HG02678 (cell line): ENCODE results near the gene ITPR1.

ENCODE experiments used
- ATAC-seq: cut with Tn5 transposase; IDR thresholded peaks from one replicate; pipeline ENCODE4 v1.9.1; 2021; ENCODE audit warnings: mild to moderate bottlenecking, moderate library complexity; ENCODE audit not compliant: unreplicated experiment

ITPR1 gene

DNA sequence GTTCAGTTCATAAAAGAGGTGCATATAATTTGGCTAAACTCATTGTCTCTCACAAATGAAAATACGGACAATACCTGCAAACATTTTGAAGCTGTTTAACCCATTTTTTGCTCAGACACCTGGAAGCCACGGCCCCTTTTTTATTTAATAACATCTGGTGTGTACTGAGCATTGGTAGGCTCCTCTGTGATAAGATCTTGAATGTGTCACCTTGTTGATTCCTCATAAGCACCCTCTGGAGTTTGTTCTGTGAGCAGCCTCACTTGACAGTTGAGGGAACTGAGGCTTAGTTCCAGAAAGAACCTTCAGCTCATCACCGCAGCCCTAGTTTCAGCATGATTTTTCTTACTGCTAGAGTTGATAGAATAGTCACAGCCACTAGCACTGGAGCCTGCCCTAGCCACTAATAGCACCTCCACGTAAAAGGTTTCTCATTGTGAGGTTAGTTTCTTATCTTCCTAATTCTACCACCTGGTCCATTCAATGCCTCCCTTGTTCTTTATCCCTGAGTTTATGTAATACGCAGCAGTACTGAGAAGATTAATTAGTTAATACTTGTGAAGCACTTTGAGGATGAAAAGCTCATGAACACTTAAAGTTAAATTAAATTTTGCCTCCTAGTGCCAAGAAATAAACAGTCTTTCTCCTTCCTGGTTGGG is 71.9 kb downstream of the ITPR1 start:
- ATAC-seq: no peak

DNA sequence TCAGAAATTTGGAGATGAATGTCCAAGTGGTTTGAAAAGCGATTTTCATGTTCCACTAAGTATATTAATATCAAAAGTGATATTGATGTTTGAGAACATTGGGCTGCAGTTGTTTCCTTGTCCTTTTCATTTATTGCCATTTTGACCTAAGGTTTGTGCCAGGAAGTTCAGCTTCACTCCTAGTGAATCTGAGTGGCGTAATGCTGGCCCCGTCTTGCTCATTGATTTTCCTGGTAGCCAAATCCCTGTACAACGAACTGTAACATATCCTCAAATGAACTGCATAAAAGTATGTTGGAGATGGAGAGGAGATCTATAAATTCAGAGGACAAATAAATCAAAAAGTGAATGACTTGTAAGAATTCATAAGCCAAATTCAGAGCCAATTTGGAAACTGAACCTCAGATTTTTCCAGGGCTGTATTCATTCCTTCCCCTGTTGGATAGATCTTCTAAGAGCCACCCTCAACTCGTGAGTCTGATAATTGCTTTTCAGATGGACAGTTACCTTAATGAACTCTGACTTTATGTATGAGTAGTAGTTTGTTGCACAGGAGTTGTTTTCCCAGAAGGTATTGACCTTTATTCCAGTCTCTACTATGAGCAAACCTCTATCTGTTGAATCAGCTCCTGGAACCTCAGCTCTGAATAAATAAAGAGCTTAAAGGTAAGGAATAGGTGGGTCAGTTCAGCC is 72.8 kb downstream of the ITPR1 start:
- ATAC-seq: no peak

DNA sequence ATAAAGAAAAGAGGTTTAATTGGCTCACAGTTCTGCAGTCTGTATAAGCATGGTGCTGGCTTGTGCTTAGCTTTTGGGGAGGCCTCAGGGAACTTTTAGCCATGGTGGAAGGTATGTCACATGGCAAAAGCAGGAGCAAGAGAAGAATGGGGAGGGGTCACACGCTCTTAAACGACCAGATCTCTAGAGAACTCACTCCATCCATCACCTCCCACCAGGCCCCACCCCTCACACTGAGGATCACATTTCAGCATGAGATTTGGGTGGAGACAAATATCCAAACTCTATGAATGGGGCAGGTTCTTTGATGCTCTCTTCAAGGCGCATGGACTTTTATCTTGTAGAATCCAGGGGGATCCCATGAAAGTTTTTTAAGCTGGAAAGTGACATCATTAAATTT is 75.7 kb downstream of the ITPR1 start:
- ATAC-seq: no peak

- no peak for ATAC-seq
Measured at GRCh38 chr3:4570840-4571621, 77.9 kb downstream of the ITPR1 start.

- ATAC-seq: no peak
Measured at GRCh38 chr3:4571690-4572334, 78.7 kb downstream of the ITPR1 start.

DNA sequence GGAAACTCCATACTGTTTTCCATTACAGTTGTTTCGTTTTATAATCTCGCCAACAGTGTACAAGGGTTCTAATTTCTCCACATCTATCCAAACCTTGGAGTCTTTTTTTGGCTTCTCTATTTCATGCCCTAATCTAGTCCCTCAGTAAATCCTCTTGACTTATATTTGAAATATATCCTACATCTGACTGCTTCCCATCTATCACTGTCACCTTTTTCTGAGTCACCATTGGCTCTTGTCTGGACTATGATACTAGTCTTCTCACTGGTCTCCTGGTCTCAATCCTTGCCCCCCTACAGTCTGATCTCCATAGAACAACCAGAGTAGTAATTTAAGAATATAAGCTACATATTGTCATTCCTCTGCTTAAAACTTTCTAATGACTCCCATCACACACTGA is 80.0 kb downstream of the ITPR1 start:
- ATAC-seq: no peak

DNA sequence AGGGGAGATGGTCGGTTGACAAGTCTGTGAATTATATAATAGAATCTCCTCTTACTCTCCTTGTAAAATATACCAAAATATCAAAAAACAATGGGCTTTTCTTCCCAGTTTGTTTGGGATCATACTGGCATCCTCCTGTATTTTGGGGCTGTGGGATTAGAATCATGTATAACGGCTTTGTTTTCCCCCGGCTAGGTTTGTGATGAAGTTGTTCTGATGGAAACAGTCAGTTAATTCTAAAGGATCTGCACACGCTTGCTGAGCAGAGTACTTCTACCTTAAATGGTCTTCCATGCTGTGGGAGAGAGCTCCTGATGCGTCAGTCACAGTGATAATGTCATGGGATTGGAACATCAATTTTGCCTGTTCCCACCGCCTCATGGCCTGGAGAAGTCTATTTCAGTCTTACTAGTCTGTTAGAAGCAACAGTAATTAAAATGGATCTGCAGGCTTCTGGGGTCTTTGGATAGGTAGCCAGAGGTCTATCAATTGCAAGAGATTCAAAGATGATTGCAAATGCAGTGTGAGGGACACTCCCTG is 81.3 kb downstream of the ITPR1 start:
- ATAC-seq: no peak

- ATAC-seq: no peak
Measured at GRCh38 chr3:4575381-4575780, 82.2 kb downstream of the ITPR1 start.

DNA sequence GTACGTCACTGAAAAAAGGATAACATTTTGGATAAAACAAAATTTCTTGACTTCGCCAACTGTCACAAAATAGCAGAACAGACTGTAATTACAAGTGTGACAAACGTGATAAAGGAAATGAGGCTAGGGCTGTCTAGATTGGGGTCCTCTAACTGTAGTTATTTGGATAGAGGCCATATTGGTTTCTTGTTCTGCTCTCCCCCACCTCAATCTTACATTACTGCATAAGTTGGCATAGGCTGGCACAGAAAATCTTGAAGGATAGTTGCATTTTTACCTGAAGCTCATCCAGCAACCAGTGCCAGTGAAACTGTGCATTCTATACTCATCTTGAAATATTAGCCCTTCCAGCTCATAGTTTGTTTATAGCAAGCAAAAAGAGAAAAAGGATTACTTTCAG is 84.6 kb downstream of the ITPR1 start:
- ATAC-seq: no peak

GRCh38 chr3:4580346-4581123 is 87.4 kb downstream of the ITPR1 start:
- ATAC-seq: no peak

DNA sequence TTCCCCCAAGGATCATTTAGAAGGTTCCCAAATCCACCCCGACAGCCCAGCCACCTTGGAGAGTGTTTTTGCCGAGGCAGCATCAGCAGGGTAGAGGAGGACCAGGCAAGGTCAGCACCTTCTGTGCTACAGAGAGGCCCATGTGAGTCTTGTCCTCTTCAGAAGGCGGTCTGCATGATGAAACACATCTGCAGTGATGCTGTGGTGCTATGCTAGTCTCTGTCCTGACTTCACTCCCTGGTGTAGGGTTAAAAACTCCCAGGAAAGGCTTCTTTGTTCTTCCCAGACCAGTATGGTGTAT is 87.9 kb downstream of the ITPR1 start:
- ATAC-seq: no peak

GRCh38 chr3:4581498-4581897 is 88.3 kb downstream of the ITPR1 start:
- no peak for ATAC-seq

DNA sequence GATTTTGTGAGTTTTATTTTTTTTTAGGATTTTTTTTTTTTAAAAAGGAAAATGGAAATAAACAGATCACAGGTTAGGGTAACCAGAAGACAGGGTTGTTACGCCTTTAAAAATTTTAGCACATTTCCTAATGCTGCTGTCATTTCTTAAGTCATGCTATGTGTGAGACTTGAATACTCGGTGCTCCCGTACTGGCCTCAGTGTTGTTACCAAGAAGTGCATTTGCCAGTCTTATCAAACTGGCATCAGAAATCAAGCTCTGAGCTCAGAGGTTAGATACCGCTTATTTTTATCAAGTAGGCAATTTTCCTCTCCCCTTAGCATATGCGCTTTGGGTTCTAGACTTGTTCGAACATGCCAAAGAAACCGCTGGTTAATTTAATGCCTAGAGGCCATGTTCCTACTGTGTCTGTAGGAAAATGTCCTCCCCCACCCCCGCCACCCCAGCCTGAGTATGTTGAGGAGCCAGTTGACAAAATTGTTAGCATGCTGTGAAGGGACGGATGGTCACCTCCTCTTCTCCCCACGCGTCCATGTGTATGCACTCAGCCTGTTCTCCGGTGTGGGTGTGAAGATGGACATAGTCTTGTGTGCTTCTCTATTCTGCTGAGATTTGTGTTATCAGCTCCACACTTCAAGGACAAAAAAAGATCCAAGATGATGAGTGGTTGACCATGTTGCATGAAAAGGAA is 88.9 kb downstream of the ITPR1 start:
- ATAC-seq: no peak

- no peak for ATAC-seq
Measured at GRCh38 chr3:4582624-4583023, 89.5 kb downstream of the ITPR1 start.

DNA sequence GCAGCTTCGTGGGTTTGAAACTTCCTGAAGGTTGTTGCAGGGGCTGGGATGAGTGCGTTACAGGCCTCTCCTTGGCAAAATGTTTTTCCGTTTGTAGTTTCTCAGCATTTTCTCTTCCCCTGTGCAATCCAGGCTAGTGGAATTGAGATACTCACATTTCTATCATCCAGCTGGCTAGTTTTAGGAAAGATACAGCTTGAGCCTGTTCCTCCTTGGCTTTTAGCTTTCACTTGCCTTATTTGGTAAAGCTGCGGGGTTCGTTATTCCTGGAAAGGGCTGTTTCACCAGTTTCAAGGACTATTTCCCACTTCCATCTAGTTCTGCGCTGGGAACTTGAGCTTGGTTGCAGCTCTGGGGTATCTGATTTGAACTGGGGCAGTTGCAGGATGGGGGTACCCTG is 90.3 kb downstream of the ITPR1 start:
- ATAC-seq: no peak

DNA sequence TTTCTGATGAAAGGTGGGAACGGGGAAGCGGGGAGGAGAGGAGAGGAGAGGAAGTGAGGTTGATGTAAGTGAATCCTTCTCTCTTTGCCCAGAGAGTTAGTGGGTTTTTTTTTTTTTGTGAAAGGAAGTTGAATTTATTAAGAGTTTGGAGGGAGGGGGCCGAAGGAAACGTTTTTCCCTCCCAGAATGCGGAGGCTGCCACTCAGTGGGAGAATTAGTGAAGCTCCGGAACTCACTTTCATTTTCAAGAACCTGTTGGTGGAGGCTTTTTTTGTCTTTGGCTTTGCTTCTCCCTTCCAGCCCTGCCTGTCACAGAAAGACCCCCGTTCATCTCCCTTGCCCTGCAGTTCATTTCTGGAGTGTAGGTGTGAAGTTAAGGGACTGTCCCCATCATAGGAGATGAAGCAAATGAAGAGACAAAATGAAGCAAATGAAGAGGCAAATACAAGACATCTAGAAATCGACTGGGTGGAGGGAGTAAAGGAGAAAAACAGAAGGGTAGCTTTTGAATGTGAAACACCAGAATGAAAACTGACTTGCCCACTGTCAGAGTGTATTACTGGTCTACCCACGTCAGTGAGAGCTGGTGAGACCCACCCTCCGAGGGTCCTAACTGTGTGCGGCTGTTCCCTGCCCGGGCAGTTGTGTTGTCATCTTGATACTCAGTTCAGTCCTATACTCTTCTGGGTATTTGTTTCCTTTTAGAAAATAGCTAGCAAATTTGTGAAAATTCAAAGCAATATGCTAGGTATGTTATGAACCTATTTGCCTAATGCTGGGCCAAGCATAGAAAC is 91.5 kb downstream of the ITPR1 start:
- peak; percentile 44 for ATAC-seq

DNA sequence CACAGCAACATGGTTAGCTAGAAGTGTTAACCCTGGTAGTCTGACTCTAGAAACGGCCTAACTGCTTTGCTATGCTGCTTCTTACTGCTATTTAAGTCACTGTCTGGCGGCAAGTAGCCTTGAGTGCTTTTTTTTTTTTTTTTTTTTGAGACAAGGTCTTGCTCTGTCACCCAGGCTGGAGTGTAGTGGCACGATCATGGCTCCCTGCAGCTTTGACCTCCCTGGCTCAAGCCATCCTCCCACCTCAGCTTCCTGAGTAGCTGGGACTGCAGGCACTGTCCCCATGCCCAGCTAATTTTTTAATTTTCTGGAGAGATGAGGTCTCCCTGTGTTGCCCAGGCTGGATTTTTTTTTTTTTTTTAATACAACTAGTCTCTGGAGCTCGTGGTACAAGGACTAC is 93.2 kb downstream of the ITPR1 start:
- ATAC-seq: no peak

GRCh38 chr3:4587061-4587837 is 94.1 kb downstream of the ITPR1 start:
- ATAC-seq: peak; percentile 35

DNA sequence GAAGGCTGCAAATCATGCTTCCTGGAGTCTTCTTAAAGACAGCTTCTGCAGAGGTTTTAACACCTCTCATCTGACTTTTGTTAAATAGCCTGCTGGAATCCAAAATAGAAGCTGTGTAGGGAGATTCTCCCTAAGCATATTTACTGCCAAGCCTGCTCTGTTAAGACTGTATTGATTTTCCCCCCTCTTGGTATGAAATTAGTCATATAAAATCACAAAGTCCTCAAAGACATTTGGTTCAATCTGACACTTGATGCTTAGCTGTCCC is 94.6 kb downstream of the ITPR1 start:
- no peak for ATAC-seq
